Stomach (tissue), 9 donors: ENCODE results near the gene PTGR2. TPM values are rescaled to one million over a fixed set of nuclear protein-coding genes. Genes with fewer than 3 reads are reported as not detected.
A peak's percentile ranks its signal among the peaks of the same experiment; 100 is the strongest.
"Not testable (repeated sequence)": the region's sequence is repeated elsewhere in the genome, so short reads cannot be mapped to it uniquely, and the experiment has no call there.

Experiments
- DNase-seq, 2 donors: peaks; one replicate each; pipeline versions ENCODE4 v3.0.0 to v3.0.0-alpha.2; 2013 to 2019
- H3K27ac ChIP-seq, 5 donors: fragments of 200-600 bp in 4 of 5; sonication (generic) in 4 of 5; one replicate each; pipeline ENCODE4 v1.5.1; 2013 to 2019; ENCODE audit warnings: mild to moderate bottlenecking in 1 of 5, moderate library complexity in 1 of 5
- H3K27me3 ChIP-seq, 3 donors: fragments of 200-600 bp; sonication (generic); one replicate each; pipeline ENCODE4 v1.5.1; 2017 to 2019; ENCODE audit warnings: mixed run types in 1 of 3
- H3K36me3 ChIP-seq, 4 donors: fragments of 200-600 bp; sonication (generic); 1 replicate in 3 of 4; 2 replicates in 1 of 4; pipeline ENCODE4 v1.5.1; 2016 to 2019
- H3K4me1 ChIP-seq, 4 donors: fragments of 200-600 bp; sonication (generic); one replicate each; pipeline ENCODE4 v1.5.1; 2016 to 2019
- H3K4me3 ChIP-seq, 4 donors: fragments of 200-600 bp; sonication (generic) in 3 of 4; one replicate each; pipeline ENCODE4 v1.5.1; 2016 to 2019; ENCODE audit warnings: mild to moderate bottlenecking in 1 of 4
- H3K9me3 ChIP-seq, 4 donors: fragments of 200-600 bp; sonication (generic); one replicate each; pipeline ENCODE4 v1.5.1; 2016 to 2019
- EP300 ChIP-seq: sonication (generic); formaldehyde crosslinking; IDR thresholded peaks from one replicate; pipeline ENCODE4 v1.6.1; 2017; ENCODE audit warnings: antibody characterized with exemption
- POLR2A ChIP-seq, 4 donors: fragments of 450-650 bp; IDR thresholded peaks; one replicate each; pipeline ENCODE4 v1.6.1; 2016; ENCODE audit warnings: antibody characterized with exemption in 4 of 4, control low read depth in 2 of 4, mild to moderate bottlenecking in 1 of 4, moderate library complexity in 1 of 4
- POLR2AphosphoS5 ChIP-seq, 3 donors: sonication (generic); formaldehyde crosslinking; IDR thresholded peaks; one replicate each; pipeline ENCODE4 v1.6.1; 2016; ENCODE audit warnings: antibody characterized with exemption in 3 of 3
- WGBS, 5 donors: extraction: QIAGEN DNeasy Blood & Tissue Kit in 3 of 5; methylation state at CpG; one replicate each; pipeline versions ENCODE4 v1.1.5 to v1.1.7; 2013 to 2018; 5-methylcytosine and 5-hydroxymethylcytosine counted together
- intact Hi-C: fragments of 100-400 bp; cut with DNase I; formaldehyde crosslinking; loops from one replicate; pipeline ENCODE4 v1.15.1; 2023; ENCODE audit warnings: low total_unique reads
- polyA plus RNA-seq, 3 donors: library from polyadenylated mRNA; stranded (reverse); fragments of 200-250 nt; gene quantifications; one replicate each; pipeline ENCODE4 v1.2.3, GENCODE V29; 2013
- total RNA-seq, 5 donors: library from RNA; depleted of rRNA; stranded (reverse); fragments of >200 nt; gene quantifications; one replicate each; pipeline versions ENCODE4 v1.1.0 to v1.2.3, GENCODE V29; 2014 to 2016
- TF ChIP-seq, protein P1 (sequence below), 7 experiments: fragments of 450-650 bp in 4 of 7; fragments of 200-600 bp in 3 of 7; sonication (generic) in 3 of 7; IDR thresholded peaks; one replicate each; pipeline ENCODE4 v1.5.1; 2016 to 2019; ENCODE audit warnings: antibody characterized with exemption in 7 of 7, control low read depth in 2 of 7, mild to moderate bottlenecking in 1 of 7
- donor health status: healthy with polysubstance abuse.
- donor health status: Bipolar disorder and iron deficiency.
- donor health status: healthy.

PTGR2 gene
- total and polyA plus RNA-seq, 8 donors: 0.58 to 17.0 (median 5.1) TPM

GRCh38 chr14:73887694-73888459 is 36.2 kb downstream of the PTGR2 start:
- WGBS, 5 donors: 14 to 22% (median 18%) methylated on average over 7 of the region's 7 CpGs
- Histone ChIP-seq H3K36me3 (peaks cover 0 to 12% (median 4%) of the 10 kb centered on the region in 4 donors), H3K27me3 (no peaks in the 10 kb centered on the region), H3K9me3 (no peaks in the 10 kb centered on the region), H3K27ac (peak overlapping the region in 4 of 5 donors; percentile 88 to 99 (median 94)), H3K4me3 (peak overlapping the region; percentile 78 to 86 (median 82)), H3K4me1 (peaks cover 21 to 63% (median 37%) of the 10 kb centered on the region in 4 donors)
- peak in 1 of 2 donors; percentile 5 for DNase-seq
- TF ChIP-seq POLR2AphosphoS5 (IDR thresholded peaks at IDR 0.05) (no peak), POLR2A (IDR thresholded peaks at IDR 0.05) (no peak), EP300 (no peak)
- TF ChIP-seq, protein P1, sequence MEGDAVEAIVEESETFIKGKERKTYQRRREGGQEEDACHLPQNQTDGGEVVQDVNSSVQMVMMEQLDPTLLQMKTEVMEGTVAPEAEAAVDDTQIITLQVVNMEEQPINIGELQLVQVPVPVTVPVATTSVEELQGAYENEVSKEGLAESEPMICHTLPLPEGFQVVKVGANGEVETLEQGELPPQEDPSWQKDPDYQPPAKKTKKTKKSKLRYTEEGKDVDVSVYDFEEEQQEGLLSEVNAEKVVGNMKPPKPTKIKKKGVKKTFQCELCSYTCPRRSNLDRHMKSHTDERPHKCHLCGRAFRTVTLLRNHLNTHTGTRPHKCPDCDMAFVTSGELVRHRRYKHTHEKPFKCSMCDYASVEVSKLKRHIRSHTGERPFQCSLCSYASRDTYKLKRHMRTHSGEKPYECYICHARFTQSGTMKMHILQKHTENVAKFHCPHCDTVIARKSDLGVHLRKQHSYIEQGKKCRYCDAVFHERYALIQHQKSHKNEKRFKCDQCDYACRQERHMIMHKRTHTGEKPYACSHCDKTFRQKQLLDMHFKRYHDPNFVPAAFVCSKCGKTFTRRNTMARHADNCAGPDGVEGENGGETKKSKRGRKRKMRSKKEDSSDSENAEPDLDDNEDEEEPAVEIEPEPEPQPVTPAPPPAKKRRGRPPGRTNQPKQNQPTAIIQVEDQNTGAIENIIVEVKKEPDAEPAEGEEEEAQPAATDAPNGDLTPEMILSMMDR (IDR thresholded peaks at IDR 0.05): no peak
- intact Hi-C loops: no loop called here

DNA sequence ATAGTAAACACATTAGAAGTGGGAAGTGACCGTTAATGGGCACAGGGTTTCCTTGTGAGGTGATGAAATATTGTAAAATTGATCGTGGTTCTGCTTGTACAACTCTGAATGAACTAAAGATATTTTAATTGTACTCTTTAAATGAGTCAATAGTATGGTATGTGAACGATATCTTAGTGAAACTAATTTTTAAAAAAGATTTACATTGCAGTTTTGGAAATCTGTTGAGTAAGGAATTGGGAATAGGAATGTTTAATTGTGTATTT is 36.8 kb downstream of the PTGR2 start:
- peak overlapping the region in 2 of 4 donors; percentile 82 to 83 for H3K4me3 ChIP-seq
- peaks cover 21 to 63% (median 37%) of the 10 kb centered on the region in 4 donors for H3K4me1 ChIP-seq
- peaks cover 0 to 17% (median 9%) of the 10 kb centered on the region in 4 donors for H3K36me3 ChIP-seq
- no peaks in the 10 kb centered on the region for H3K27me3 ChIP-seq
- 15 to 31% (median 20%) methylated on average over 3 of the region's 3 CpGs for WGBS, 5 donors
- intact Hi-C loops: no loop called here
- H3K9me3 ChIP-seq: no peaks in the 10 kb centered on the region
- peak overlapping the region in 2 of 5 donors; percentile 93 to 99 for H3K27ac ChIP-seq
- DNase-seq: no peak
- TF ChIP-seq POLR2A (IDR thresholded peaks at IDR 0.05): no peak
- TF ChIP-seq POLR2AphosphoS5 (IDR thresholded peaks at IDR 0.05): no peak
- TF ChIP-seq EP300: no peak
- TF ChIP-seq, protein P1 (IDR thresholded peaks at IDR 0.05): no peak

GRCh38 chr14:73888971-73889370 is 37.3 kb downstream of the PTGR2 start:
- intact Hi-C loops: no loop called here
- Histone ChIP-seq H3K4me3 (no peak overlapping the region), H3K9me3 (no peaks in the 10 kb centered on the region), H3K27me3 (no peaks in the 10 kb centered on the region), H3K4me1 (peaks cover 21 to 63% (median 37%) of the 10 kb centered on the region in 4 donors), H3K27ac (peak overlapping the region in 2 of 5 donors; percentile 4 to 99), H3K36me3 (peaks cover 4 to 23% (median 15%) of the 10 kb centered on the region in 4 donors)
- TF ChIP-seq, protein P1 (IDR thresholded peaks at IDR 0.05): no peak
- TF ChIP-seq POLR2AphosphoS5 (IDR thresholded peaks at IDR 0.05) (no peak), EP300 (no peak), POLR2A (IDR thresholded peaks at IDR 0.05) (no peak)
- 85 to 100% (median 95%) methylated on average over 2 of the region's 2 CpGs for WGBS, 5 donors
- DNase-seq: no peak

DNA sequence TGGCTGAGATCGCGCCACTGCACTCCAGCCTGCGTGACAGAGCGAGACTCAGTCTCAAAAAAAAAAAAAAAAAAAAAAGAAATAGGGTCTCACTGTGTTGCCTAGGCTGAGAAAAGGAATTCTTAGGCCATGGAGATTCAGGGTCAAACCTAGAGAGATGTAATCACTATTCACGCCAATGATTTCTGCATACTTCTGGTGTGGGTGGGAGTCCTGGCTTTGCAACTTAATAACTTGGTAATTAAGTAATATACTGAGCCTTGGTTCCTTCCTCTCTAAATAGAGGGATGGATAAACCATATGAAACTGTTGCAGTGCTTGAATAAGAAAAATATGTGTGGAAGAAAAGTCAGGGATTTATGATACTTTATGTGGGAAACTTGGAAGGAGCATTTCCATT is 37.7 kb downstream of the PTGR2 start:
- TF ChIP-seq EP300 (no peak), POLR2AphosphoS5 (IDR thresholded peaks at IDR 0.05) (no peak), POLR2A (IDR thresholded peaks at IDR 0.05) (no peak)
- TF ChIP-seq, protein P1 (IDR thresholded peaks at IDR 0.05): no peak
- H3K27ac ChIP-seq: peak overlapping the region in 1 of 5 donors; percentile 99
- H3K36me3 ChIP-seq: peaks cover 8 to 27% (median 19%) of the 10 kb centered on the region in 4 donors
- WGBS, 5 donors: 71 to 95% (median 86%) methylated on average over 5 of the region's 5 CpGs
- no peak for DNase-seq
- H3K9me3 ChIP-seq: no peaks in the 10 kb centered on the region
- no peaks in the 10 kb centered on the region for H3K27me3 ChIP-seq
- intact Hi-C loops: no loop called here
- H3K4me3 ChIP-seq: no peak overlapping the region
- H3K4me1 ChIP-seq: peaks cover 21 to 63% (median 37%) of the 10 kb centered on the region in 4 donors

DNA sequence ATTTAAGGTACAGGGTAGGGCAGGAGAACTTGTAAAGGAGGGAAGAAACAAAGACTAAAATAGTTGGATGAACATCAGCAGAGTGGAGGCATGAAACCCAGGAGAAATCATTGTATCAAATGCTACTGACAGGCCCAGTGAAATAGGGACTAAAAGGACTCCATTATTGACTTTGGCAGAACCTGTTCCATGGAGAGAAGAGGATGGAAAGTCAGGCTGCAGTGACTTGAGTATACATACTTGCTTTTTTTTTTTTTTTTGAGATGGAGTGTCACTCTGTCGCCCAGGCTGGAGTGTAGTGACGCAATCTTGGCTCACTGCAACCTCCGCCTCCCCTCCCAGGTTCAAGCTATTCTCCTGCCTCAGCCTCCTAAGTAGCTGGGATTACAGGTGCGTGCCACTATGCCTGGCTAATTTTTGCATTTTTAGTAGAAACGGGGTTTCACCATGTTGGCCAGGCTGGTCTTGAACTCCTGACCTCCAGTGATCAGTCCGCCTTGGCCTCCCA is 42.6 kb downstream of the PTGR2 start:
- 80 to 91% (median 88%) methylated on average over 6 of the region's 6 CpGs for WGBS, 5 donors

More for the DNA sequence above, 42.6 kb downstream of the PTGR2 start:
- DNase-seq, H3K4me3 ChIP-seq, H3K9me3 ChIP-seq, H3K27me3 ChIP-seq, H3K27ac ChIP-seq, intact Hi-C loops: not testable (repeated sequence)
- peaks cover 0 to 29% (median 8%) of the 10 kb centered on the region in 4 donors for H3K4me1 ChIP-seq
- peaks cover 40 to 76% (median 68%) of the 10 kb centered on the region in 4 donors for H3K36me3 ChIP-seq
